Measurements from ENCODE around the gene TBL1X. TPM values are rescaled to one million over a fixed set of nuclear protein-coding genes. Genes with fewer than 3 reads are reported as not detected.

TBL1X gene
- total and polyA plus RNA-seq, 2 of the 13 experiments (the other 11 are each of a cell fraction or from before 2014, with no cell fraction given): 17.6 to 19.9 TPM

DNA sequence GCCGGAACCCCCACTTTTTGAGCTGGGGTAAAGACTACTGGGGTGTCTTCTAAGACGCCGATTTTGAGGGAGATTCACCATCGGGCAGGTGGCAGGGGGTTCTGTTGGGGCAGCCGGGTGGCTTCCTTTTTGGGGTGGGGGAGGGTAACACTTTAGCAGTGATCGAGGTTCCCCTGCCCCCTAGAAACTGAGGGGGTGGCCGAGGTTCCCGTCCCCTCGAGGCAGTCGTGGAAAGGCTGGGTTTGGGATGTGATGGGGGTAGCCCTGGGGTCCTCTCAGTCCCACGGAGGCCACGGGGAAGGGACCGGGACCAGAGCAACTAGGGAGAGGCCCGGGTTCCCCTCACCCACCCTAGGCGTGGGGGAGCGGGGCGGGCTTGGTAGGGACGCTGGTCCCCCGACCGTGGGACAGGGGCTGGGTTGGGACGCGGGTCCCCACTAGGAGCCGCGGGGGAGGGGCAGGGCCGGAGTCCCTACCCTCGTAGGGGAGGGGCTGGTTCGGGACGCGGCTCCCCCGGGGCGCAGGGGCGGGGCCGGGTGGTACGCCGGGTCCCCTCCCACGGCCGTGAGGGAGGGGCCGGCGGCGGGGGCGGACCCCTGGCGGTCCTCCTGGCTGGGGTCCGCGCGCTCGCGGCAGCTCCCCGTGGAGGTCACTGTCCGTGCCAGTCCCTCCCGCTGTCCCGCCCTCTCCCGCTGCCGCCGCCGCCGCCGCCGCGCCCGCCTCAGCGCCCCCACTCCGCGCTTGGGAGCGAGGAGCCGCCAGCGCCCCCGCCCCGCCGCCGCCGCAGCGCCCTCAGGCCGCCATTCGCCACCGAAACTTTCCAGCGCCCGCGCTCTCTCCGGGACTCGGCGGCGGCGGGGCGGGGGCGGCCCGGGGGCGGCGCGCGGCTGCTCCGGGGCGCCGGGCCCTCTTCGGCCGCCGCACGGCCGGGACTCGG, at the start of gene TBL1X (continued):
- TF ChIP-seq, protein P1, sequence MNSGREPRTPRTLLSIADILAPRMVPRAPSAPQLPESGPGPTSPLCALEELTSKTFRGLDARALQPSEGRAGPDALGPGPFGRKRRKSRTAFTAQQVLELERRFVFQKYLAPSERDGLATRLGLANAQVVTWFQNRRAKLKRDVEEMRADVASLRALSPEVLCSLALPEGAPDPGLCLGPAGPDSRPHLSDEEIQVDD (CRISPR knock-in tag; IDR thresholded peaks at IDR 0.05; ENCODE audit: borderline replicate concordance): no peak
- TF ChIP-seq NFYC (CRISPR knock-in tag; IDR thresholded peaks at IDR 0.05): no peak
- no peak for TF ChIP-seq ZNF367 (CRISPR knock-in tag; IDR thresholded peaks at IDR 0.05; ENCODE audit: borderline replicate concordance)
- no peak for TF ChIP-seq HES4 (CRISPR knock-in tag; IDR thresholded peaks at IDR 0.05; ENCODE audit: borderline replicate concordance)
- no peak for TF ChIP-seq CAMTA2 (CRISPR knock-in tag; IDR thresholded peaks at IDR 0.05; ENCODE audit: borderline replicate concordance)
- TF ChIP-seq, protein P2, sequence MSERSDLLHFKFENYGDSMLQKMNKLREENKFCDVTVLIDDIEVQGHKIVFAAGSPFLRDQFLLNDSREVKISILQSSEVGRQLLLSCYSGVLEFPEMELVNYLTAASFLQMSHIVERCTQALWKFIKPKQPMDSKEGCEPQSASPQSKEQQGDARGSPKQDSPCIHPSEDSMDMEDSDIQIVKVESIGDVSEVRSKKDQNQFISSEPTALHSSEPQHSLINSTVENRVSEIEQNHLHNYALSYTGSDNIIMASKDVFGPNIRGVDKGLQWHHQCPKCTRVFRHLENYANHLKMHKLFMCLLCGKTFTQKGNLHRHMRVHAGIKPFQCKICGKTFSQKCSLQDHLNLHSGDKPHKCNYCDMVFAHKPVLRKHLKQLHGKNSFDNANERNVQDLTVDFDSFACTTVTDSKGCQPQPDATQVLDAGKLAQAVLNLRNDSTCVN (CRISPR knock-in tag; IDR thresholded peaks at IDR 0.05; ENCODE audit: borderline replicate concordance): no peak
- TF ChIP-seq ZNF296 (CRISPR knock-in tag; conservative IDR thresholded peaks at IDR 0.05): no peak
- TF ChIP-seq, protein P3, sequence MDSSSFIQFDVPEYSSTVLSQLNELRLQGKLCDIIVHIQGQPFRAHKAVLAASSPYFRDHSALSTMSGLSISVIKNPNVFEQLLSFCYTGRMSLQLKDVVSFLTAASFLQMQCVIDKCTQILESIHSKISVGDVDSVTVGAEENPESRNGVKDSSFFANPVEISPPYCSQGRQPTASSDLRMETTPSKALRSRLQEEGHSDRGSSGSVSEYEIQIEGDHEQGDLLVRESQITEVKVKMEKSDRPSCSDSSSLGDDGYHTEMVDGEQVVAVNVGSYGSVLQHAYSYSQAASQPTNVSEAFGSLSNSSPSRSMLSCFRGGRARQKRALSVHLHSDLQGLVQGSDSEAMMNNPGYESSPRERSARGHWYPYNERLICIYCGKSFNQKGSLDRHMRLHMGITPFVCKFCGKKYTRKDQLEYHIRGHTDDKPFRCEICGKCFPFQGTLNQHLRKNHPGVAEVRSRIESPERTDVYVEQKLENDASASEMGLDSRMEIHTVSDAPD (CRISPR knock-in tag; IDR thresholded peaks at IDR 0.05): no peak
- TF ChIP-seq DPF2 (CRISPR knock-in tag; IDR thresholded peaks at IDR 0.05; ENCODE audit: borderline replicate concordance, low read depth): no peak
- no peak for TF ChIP-seq ZNF24 (IDR thresholded peaks at IDR 0.05)
- no peak for TF ChIP-seq SIN3B (IDR thresholded peaks at IDR 0.05; ENCODE audit: low read length)
- TF ChIP-seq, protein P4, sequence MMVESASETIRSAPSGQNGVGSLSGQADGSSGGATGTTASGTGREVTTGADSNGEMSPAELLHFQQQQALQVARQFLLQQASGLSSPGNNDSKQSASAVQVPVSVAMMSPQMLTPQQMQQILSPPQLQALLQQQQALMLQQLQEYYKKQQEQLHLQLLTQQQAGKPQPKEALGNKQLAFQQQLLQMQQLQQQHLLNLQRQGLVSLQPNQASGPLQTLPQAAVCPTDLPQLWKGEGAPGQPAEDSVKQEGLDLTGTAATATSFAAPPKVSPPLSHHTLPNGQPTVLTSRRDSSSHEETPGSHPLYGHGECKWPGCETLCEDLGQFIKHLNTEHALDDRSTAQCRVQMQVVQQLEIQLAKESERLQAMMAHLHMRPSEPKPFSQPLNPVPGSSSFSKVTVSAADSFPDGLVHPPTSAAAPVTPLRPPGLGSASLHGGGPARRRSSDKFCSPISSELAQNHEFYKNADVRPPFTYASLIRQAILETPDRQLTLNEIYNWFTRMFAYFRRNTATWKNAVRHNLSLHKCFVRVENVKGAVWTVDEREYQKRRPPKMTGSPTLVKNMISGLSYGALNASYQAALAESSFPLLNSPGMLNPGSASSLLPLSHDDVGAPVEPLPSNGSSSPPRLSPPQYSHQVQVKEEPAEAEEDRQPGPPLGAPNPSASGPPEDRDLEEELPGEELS (CRISPR knock-in tag; IDR thresholded peaks at IDR 0.05): no peak
- peak; percentile 53; the same call in 1 of the 2 replicates for TF ChIP-seq GZF1 (CRISPR knock-in tag; IDR thresholded peaks at IDR 0.05)
- no peak for TF ChIP-seq MTA1 (CRISPR knock-in tag; IDR thresholded peaks at IDR 0.05; ENCODE audit: borderline replicate concordance)
- TF ChIP-seq, protein P5, sequence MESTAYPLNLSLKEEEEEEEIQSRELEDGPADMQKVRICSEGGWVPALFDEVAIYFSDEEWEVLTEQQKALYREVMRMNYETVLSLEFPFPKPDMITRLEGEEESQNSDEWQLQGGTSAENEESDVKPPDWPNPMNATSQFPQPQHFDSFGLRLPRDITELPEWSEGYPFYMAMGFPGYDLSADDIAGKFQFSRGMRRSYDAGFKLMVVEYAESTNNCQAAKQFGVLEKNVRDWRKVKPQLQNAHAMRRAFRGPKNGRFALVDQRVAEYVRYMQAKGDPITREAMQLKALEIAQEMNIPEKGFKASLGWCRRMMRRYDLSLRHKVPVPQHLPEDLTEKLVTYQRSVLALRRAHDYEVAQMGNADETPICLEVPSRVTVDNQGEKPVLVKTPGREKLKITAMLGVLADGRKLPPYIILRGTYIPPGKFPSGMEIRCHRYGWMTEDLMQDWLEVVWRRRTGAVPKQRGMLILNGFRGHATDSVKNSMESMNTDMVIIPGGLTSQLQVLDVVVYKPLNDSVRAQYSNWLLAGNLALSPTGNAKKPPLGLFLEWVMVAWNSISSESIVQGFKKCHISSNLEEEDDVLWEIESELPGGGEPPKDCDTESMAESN (CRISPR knock-in tag; conservative IDR thresholded peaks at IDR 0.05): no peak
- no peak for TF ChIP-seq KLF15 (CRISPR knock-in tag; IDR thresholded peaks at IDR 0.05; ENCODE audit: borderline replicate concordance)
- no peak for TF ChIP-seq THYN1 (CRISPR knock-in tag; IDR thresholded peaks at IDR 0.05; ENCODE audit: borderline replicate concordance, low read depth)
- TF ChIP-seq ZNF260 (CRISPR knock-in tag; IDR thresholded peaks at IDR 0.05; ENCODE audit: borderline replicate concordance, low read depth): no peak
- TF ChIP-seq, protein P6, sequence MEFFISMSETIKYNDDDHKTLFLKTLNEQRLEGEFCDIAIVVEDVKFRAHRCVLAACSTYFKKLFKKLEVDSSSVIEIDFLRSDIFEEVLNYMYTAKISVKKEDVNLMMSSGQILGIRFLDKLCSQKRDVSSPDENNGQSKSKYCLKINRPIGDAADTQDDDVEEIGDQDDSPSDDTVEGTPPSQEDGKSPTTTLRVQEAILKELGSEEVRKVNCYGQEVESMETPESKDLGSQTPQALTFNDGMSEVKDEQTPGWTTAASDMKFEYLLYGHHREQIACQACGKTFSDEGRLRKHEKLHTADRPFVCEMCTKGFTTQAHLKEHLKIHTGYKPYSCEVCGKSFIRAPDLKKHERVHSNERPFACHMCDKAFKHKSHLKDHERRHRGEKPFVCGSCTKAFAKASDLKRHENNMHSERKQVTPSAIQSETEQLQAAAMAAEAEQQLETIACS (CRISPR knock-in tag; IDR thresholded peaks at IDR 0.05): no peak
